SU-DHL-6 (cell line): ENCODE results near the gene HDDC3.

Source experiments
- CTCF ChIP-seq: fragments of 200-600 bp; sonication (generic); IDR thresholded peaks from one replicate; pipeline ENCODE4 v1.5.1; 2017; ENCODE audit warnings: antibody characterized with exemption, mild to moderate bottlenecking, low read length, moderate library complexity; ENCODE audit not compliant: insufficient read depth, poor library complexity, severe bottlenecking
- EZH2phosphoT487 ChIP-seq: fragments of 200-600 bp; sonication (generic), shearing (Covaris generic); conservative IDR thresholded peaks from 2 replicates; pipeline ENCODE4 v1.6.1; 2018; ENCODE audit warnings: mild to moderate bottlenecking, antibody characterized with exemption, low read length, moderate library complexity, mixed read lengths

- TF ChIP-seq CTCF = no peak
- TF ChIP-seq EZH2phosphoT487 = no peak
Observed at GRCh38 chr15:90883526-90883975, 48.8 kb downstream of the HDDC3 start.
